GM23338 (cell line): ENCODE results near the gene NTRK3. TPM values are rescaled to one million over a fixed set of nuclear protein-coding genes. Genes with fewer than 3 reads are reported as not detected.

Experiments
- ATAC-seq: fragments of 200-7000 bp; cut with Tn5 transposase; 3 replicates; pipeline ENCODE4 v1.9.1; 2020
- DNase-seq: peaks from one replicate; pipeline ENCODE4 v3.0.0-alpha.2; 2015; ENCODE audit warnings: low spot score
- H2AFZ ChIP-seq: fragments of 200-600 bp; sonication (generic); 2 replicates; pipeline ENCODE4 v1.8.0; 2016; ENCODE audit warnings: antibody characterized with exemption, mild to moderate bottlenecking, moderate library complexity
- H3F3A ChIP-seq: fragments of 200-600 bp; sonication (generic); replicated peaks from 2 replicates; pipeline ENCODE4 v1.8.0; 2017; ENCODE audit warnings: antibody characterized with exemption, mixed run types, low read depth
- H3K27ac ChIP-seq: fragments of 200-600 bp; sonication (generic); 2 replicates; pipeline ENCODE4 v1.6.1; 2016; ENCODE audit warnings: low read depth
- H3K27me3 ChIP-seq: fragments of 200-600 bp; sonication (generic); 2 replicates; pipeline ENCODE4 v1.8.0; 2016; ENCODE audit warnings: mild to moderate bottlenecking, mixed run types, moderate library complexity; ENCODE audit not compliant: insufficient read depth
- H3K36me3 ChIP-seq: fragments of 200-600 bp; sonication (generic); 2 replicates; pipeline ENCODE4 v1.8.0; 2016; ENCODE audit warnings: mild to moderate bottlenecking; ENCODE audit not compliant: insufficient read depth
- H3K4me1 ChIP-seq: fragments of 200-600 bp; sonication (generic); 2 replicates; pipeline ENCODE4 v1.8.0; 2016; ENCODE audit warnings: mild to moderate bottlenecking, moderate library complexity; ENCODE audit not compliant: insufficient read depth
- H3K4me2 ChIP-seq: fragments of 200-600 bp; sonication (generic); 2 replicates; pipeline ENCODE4 v1.7.1; 2017; ENCODE audit warnings: mixed run types
- H3K4me3 ChIP-seq: fragments of 200-600 bp; sonication (generic); 2 replicates; pipeline ENCODE4 v1.6.1; 2016; ENCODE audit warnings: mixed run types
- H3K79me2 ChIP-seq: fragments of 200-600 bp; sonication (generic); replicated peaks from 2 replicates; pipeline ENCODE4 v1.8.0; 2017; ENCODE audit warnings: mild to moderate bottlenecking; ENCODE audit not compliant: insufficient read depth
- H3K9me2 ChIP-seq: fragments of 200-600 bp; sonication (generic); 2 replicates; pipeline ENCODE4 v1.8.0; 2017; ENCODE audit not compliant: insufficient read depth
- H4K20me1 ChIP-seq: fragments of 200-600 bp; sonication (generic); replicated peaks from 2 replicates; pipeline ENCODE4 v1.8.0; 2017; ENCODE audit warnings: mild to moderate bottlenecking; ENCODE audit not compliant: insufficient read depth
- H3K27ac Mint-ChIP-seq: 2 replicates; pipeline ENCODE4 v1.8.0; 2020; ENCODE audit warnings: inconsistent platforms, mild to moderate bottlenecking, moderate library complexity, mixed read lengths
- H3K27me3 Mint-ChIP-seq: 3 replicates; pipeline ENCODE4 v1.8.0; 2022; ENCODE audit warnings: low read depth, mild to moderate bottlenecking, moderate library complexity, mixed read lengths, inconsistent platforms; ENCODE audit not compliant: insufficient read depth, poor library complexity
- H3K36me3 Mint-ChIP-seq: 3 replicates; pipeline ENCODE4 v1.8.0; 2021; ENCODE audit warnings: low read depth, mild to moderate bottlenecking, inconsistent platforms, moderate library complexity, mixed read lengths
- H3K4me1 Mint-ChIP-seq: 3 replicates; pipeline ENCODE4 v1.8.0; 2020; ENCODE audit warnings: mild to moderate bottlenecking, inconsistent platforms, mixed read lengths
- H3K4me3 Mint-ChIP-seq: 3 replicates; pipeline ENCODE4 v1.8.0; 2021; ENCODE audit warnings: moderate library complexity, mild to moderate bottlenecking, inconsistent platforms, mixed read lengths
- H3K9me3 Mint-ChIP-seq: 3 replicates; pipeline ENCODE4 v1.8.0; 2020; ENCODE audit warnings: moderate library complexity, mild to moderate bottlenecking, inconsistent platforms, mixed read lengths
- CTCF ChIP-seq, 2 experiments: fragments of 200-600 bp in 1 of 2; sonication (generic) in 1 of 2; conservative IDR thresholded peaks; 2 replicates each; pipeline versions ENCODE4 v1.5.1 to v1.6.1; 2016 to 2017; ENCODE audit warnings: antibody characterized with exemption in 2 of 2, low read depth in 2 of 2, mild to moderate bottlenecking in 2 of 2, moderate library complexity in 1 of 2
- EZH2phosphoT487 ChIP-seq: fragments of 200-600 bp; sonication (generic); IDR thresholded peaks from one replicate; pipeline ENCODE4 v1.8.1; 2018; ENCODE audit warnings: antibody characterized with exemption; ENCODE audit not compliant: unreplicated experiment
- JUNB ChIP-seq: IDR thresholded peaks from one replicate; pipeline ENCODE4 v1.6.1; 2016; ENCODE audit warnings: antibody characterized with exemption; ENCODE audit not compliant: unreplicated experiment
- REST ChIP-seq: IDR thresholded peaks from one replicate; pipeline ENCODE4 v1.6.1; 2018; ENCODE audit warnings: antibody characterized with exemption; ENCODE audit not compliant: unreplicated experiment
- ZNF114 ChIP-seq: fragments of 250-450 bp; sonication (Bioruptor Pico); IDR thresholded peaks from 2 replicates; pipeline ENCODE4 v1.5.0; 2020; ENCODE audit warnings: mild to moderate bottlenecking, moderate library complexity
- ZNF331 ChIP-seq: fragments of 250-450 bp; sonication (Bioruptor Pico); IDR thresholded peaks from 2 replicates; pipeline ENCODE4 v1.5.0; 2020; ENCODE audit warnings: low read depth, mild to moderate bottlenecking, moderate library complexity
- ZNF462 ChIP-seq: fragments of 250-450 bp; sonication (Bioruptor Pico); IDR thresholded peaks from 2 replicates; pipeline ENCODE4 v1.5.0; 2020; ENCODE audit warnings: mild to moderate bottlenecking, moderate library complexity
- polyA plus RNA-seq: library from polyadenylated mRNA; unstranded; fragments of >200 nt; fragmentation: Nextera tagmentation; extraction: Ambion mirVana; gene quantifications from 2 replicates; pipeline ENCODE4 v1.2.1, GENCODE V29; 2016
- total RNA-seq: library from RNA; depleted of rRNA; stranded (reverse); fragments of >200 nt; shearing (Covaris generic); gene quantifications from 2 replicates; pipeline ENCODE4 v1.2.3, GENCODE V29; 2014

NTRK3 gene
- total and polyA plus RNA-seq, 2 experiments from 2014 or later = 3.1 to 5.3 TPM

GRCh38 chr15:88106074-88106473 is 150.5 kb downstream of the NTRK3 start (continued):
- TF ChIP-seq REST = no peak
- TF ChIP-seq ZNF331 (CRISPR knock-in tag) = no peak
- TF ChIP-seq JUNB = no peak
- TF ChIP-seq ZNF114 = no peak
- no peak for TF ChIP-seq CTCF (conservative IDR thresholded peaks at IDR 0.05; ENCODE audit: low read depth in 2 of 2)
- TF ChIP-seq EZH2phosphoT487 = no peak

GRCh38 chr15:88104357-88104756 is 152.2 kb downstream of the NTRK3 start:
- Histone ChIP-seq H3K4me1 (no peaks in the 10 kb centered on the region), H3K36me3 (no peaks in the 10 kb centered on the region), H3K9me2 (0 out of 2 replicates have a peak, but pooled peaks cover 5% of the 10 kb centered on the region), H3K27me3 (no peaks in the 10 kb centered on the region), H3K4me3 (no peak overlapping the region), H2AFZ (no peak overlapping the region), H3K79me2 (no peaks in the 10 kb centered on the region), H4K20me1 (no peaks in the 10 kb centered on the region), H3K27ac (no peak overlapping the region), H3K4me2 (no peak overlapping the region), H3F3A (no peaks in the 10 kb centered on the region)
- no peak for ATAC-seq
- Mint-ChIP-seq H3K4me1 (peaks cover 10% of the 10 kb centered on the region; the same call in 2 of the 3 replicates), H3K27me3 (peaks cover 4% of the 10 kb centered on the region), H3K4me3 (no peak overlapping the region), H3K36me3 (no peaks in the 10 kb centered on the region), H3K27ac (no peak overlapping the region), H3K9me3 (no peaks in the 10 kb centered on the region)
- no peak for DNase-seq
- TF ChIP-seq ZNF462 (CRISPR knock-in tag) = no peak
- TF ChIP-seq ZNF114 = no peak
- no peak for TF ChIP-seq REST
- TF ChIP-seq EZH2phosphoT487 = no peak
